Measurements from ENCODE around the gene NAP1L4. TPM values are rescaled to one million over a fixed set of nuclear protein-coding genes. Genes with fewer than 3 reads are reported as not detected.

Gene NAP1L4
- total and polyA plus RNA-seq, 7 experiments from 2014 or later, result 134 to 356 (median 292) TPM

- H3K4me1 Mint-ChIP-seq, result peaks cover 14 to 68% (median 34%) of the 10 kb centered on the region in 7 donors
- H3K27me3 ChIP-seq (ENCODE audit: control insufficient read depth in 2 of 2, insufficient read depth in 2 of 2, low read length in 2 of 2), result no peaks in the 10 kb centered on the region
- H3K36me3 Mint-ChIP-seq, result peaks cover 14 to 64% (median 33%) of the 10 kb centered on the region in 5 donors
- peak overlapping the region in 2 of 9 donors; percentile 34 to 75 for H3K27ac Mint-ChIP-seq
- H3K27me3 Mint-ChIP-seq, result no peaks in the 10 kb centered on the region
- H3K4me3 ChIP-seq (ENCODE audit: low read length), result no peak overlapping the region
- peak overlapping the region in 1 of 10 donors; percentile 52 for H3K4me3 Mint-ChIP-seq
- H3K36me3 ChIP-seq (ENCODE audit: control insufficient read depth in 2 of 3, insufficient read depth in 3 of 3, low read length in 3 of 3), result peaks cover 56 to 92% (median 59%) of the 10 kb centered on the region in 3 experiments
- H3K9me3 ChIP-seq (ENCODE audit: control insufficient read depth in 2 of 3, low read length in 3 of 3), result no peaks in the 10 kb centered on the region
- ATAC-seq (no peak), DNase-seq (no peak)
- no peak overlapping the region for H3K27ac ChIP-seq (ENCODE audit: low read depth, low read length)
- ChIA-PET CTCF (no interaction called here), POLR2A (no interaction called here)
- intact Hi-C loops (cut with micrococcal nuclease), result no loop called here
- no peaks in the 10 kb centered on the region for H3K9me3 Mint-ChIP-seq
- H3K4me1 ChIP-seq (ENCODE audit: control insufficient read depth in 2 of 2, insufficient read depth in 2 of 2, low read length in 2 of 2), result peaks cover 3 to 4% of the 10 kb centered on the region in 2 donors
Measured at GRCh38 chr11:2951231-2952110, 40.7 kb downstream of the NAP1L4 start.

GRCh38 chr11:2950825-2951224, 41.3 kb downstream of the NAP1L4 start:
- CTCF ChIA-PET, result no interaction called here

GRCh38 chr11:2949920-2950319, 42.2 kb downstream of the NAP1L4 start:
- H3K9me3 Mint-ChIP-seq, result no peaks in the 10 kb centered on the region
- intact Hi-C loops (cut with micrococcal nuclease), result loop anchor here (5.0 kb wide), 2 partner anchors 48 to 418 kb away; a partner anchor contains a TSS
- no peaks in the 10 kb centered on the region for H3K27me3 ChIP-seq (ENCODE audit: control insufficient read depth in 2 of 2, insufficient read depth in 2 of 2, low read length in 2 of 2)
- peak overlapping the region in 1 of 10 donors; percentile 20 for H3K4me3 Mint-ChIP-seq
- no peak overlapping the region for H3K27ac ChIP-seq (ENCODE audit: low read depth, low read length)
- H3K4me1 Mint-ChIP-seq, result peaks cover 26 to 74% (median 49%) of the 10 kb centered on the region in 7 donors
- peaks cover 11 to 54% (median 29%) of the 10 kb centered on the region in 5 donors for H3K36me3 Mint-ChIP-seq
- no peaks in the 10 kb centered on the region for H3K9me3 ChIP-seq (ENCODE audit: control insufficient read depth in 2 of 3, low read length in 3 of 3)
- peaks cover 45 to 77% (median 49%) of the 10 kb centered on the region in 3 experiments for H3K36me3 ChIP-seq (ENCODE audit: control insufficient read depth in 2 of 3, insufficient read depth in 3 of 3, low read length in 3 of 3)
- DNase-seq (no peak), ATAC-seq (no peak)
- H3K27ac Mint-ChIP-seq, result peak overlapping the region in 5 of 9 donors; percentile 6 to 62 (median 39)
- H3K4me1 ChIP-seq (ENCODE audit: control insufficient read depth in 2 of 2, insufficient read depth in 2 of 2, low read length in 2 of 2), result peaks cover 4 to 17% of the 10 kb centered on the region in 2 donors
- CTCF ChIA-PET, result interaction anchor here (0.6 kb wide), 1 partner anchor 81 kb away, joined by 3 read pairs; no protein-coding TSS in a partner anchor
- no peaks in the 10 kb centered on the region for H3K27me3 Mint-ChIP-seq
- POLR2A ChIA-PET, result no interaction called here
- H3K4me3 ChIP-seq (ENCODE audit: low read length), result no peak overlapping the region

More at GRCh38 chr11:2950825-2951224, 41.3 kb downstream of the NAP1L4 start:
- peaks cover 4 to 9% of the 10 kb centered on the region in 2 donors for H3K4me1 ChIP-seq (ENCODE audit: control insufficient read depth in 2 of 2, insufficient read depth in 2 of 2, low read length in 2 of 2)
- H3K4me3 Mint-ChIP-seq, result no peak overlapping the region
- H3K9me3 Mint-ChIP-seq, result no peaks in the 10 kb centered on the region
- H3K27me3 Mint-ChIP-seq, result no peaks in the 10 kb centered on the region
- H3K36me3 ChIP-seq (ENCODE audit: control insufficient read depth in 2 of 3, insufficient read depth in 3 of 3, low read length in 3 of 3), result peaks cover 50 to 86% (median 52%) of the 10 kb centered on the region in 3 experiments
- POLR2A ChIA-PET, result no interaction called here
- peaks cover 14 to 59% (median 34%) of the 10 kb centered on the region in 5 donors for H3K36me3 Mint-ChIP-seq
- H3K27me3 ChIP-seq (ENCODE audit: control insufficient read depth in 2 of 2, insufficient read depth in 2 of 2, low read length in 2 of 2), result no peaks in the 10 kb centered on the region
- H3K27ac ChIP-seq (ENCODE audit: low read depth, low read length), result no peak overlapping the region
- H3K27ac Mint-ChIP-seq, result peak overlapping the region in 1 of 9 donors; percentile 34
- DNase-seq (no peak), ATAC-seq (no peak)
- intact Hi-C loops (cut with micrococcal nuclease), result no loop called here
- H3K4me3 ChIP-seq (ENCODE audit: low read length), result no peak overlapping the region
- H3K4me1 Mint-ChIP-seq, result peaks cover 20 to 71% (median 40%) of the 10 kb centered on the region in 7 donors
- H3K9me3 ChIP-seq (ENCODE audit: control insufficient read depth in 2 of 3, low read length in 3 of 3), result no peaks in the 10 kb centered on the region

- Histone ChIP-seq H3K4me1 (ENCODE audit: control insufficient read depth in 2 of 2, insufficient read depth in 2 of 2, low read length in 2 of 2) (peaks cover 4 to 17% of the 10 kb centered on the region in 2 donors), H3K9me3 (ENCODE audit: control insufficient read depth in 2 of 3, low read length in 3 of 3) (no peaks in the 10 kb centered on the region), H3K27me3 (ENCODE audit: control insufficient read depth in 2 of 2, insufficient read depth in 2 of 2, low read length in 2 of 2) (no peaks in the 10 kb centered on the region), H3K27ac (ENCODE audit: low read depth, low read length) (no peak overlapping the region), H3K36me3 (ENCODE audit: control insufficient read depth in 2 of 3, insufficient read depth in 3 of 3, low read length in 3 of 3) (peaks cover 25 to 55% (median 36%) of the 10 kb centered on the region in 3 experiments), H3K4me3 (ENCODE audit: low read length) (no peak overlapping the region)
- H3K27ac Mint-ChIP-seq, result peak overlapping the region in 4 of 9 donors; percentile 4 to 83 (median 50)
- ChIA-PET CTCF (no interaction called here), POLR2A (interaction anchor here (0.8 kb wide), 1 partner anchor 55 kb away, joined by 3 read pairs; no protein-coding TSS in a partner anchor)
- H3K36me3 Mint-ChIP-seq, result peaks cover 11 to 43% (median 26%) of the 10 kb centered on the region in 5 donors
- DNase-seq (no peak), ATAC-seq (no peak)
- H3K27me3 Mint-ChIP-seq, result no peaks in the 10 kb centered on the region
- peak overlapping the region in 1 of 10 donors; percentile 23 for H3K4me3 Mint-ChIP-seq
- no peaks in the 10 kb centered on the region for H3K9me3 Mint-ChIP-seq
- intact Hi-C loops (cut with micrococcal nuclease), result loop anchor here (5.0 kb wide), 2 partner anchors 45 to 415 kb away; a partner anchor contains a TSS
- H3K4me1 Mint-ChIP-seq, result peaks cover 30 to 76% (median 64%) of the 10 kb centered on the region in 7 donors
Measured at GRCh38 chr11:2947744-2948143, 44.4 kb downstream of the NAP1L4 start.

- H3K27me3 ChIP-seq (ENCODE audit: control insufficient read depth in 2 of 2, insufficient read depth in 2 of 2, low read length in 2 of 2), result no peaks in the 10 kb centered on the region
- intact Hi-C loops (cut with micrococcal nuclease), result loop anchor here (2.0 to 5.0 kb wide), 3 partner anchors 43 to 414 kb away; a partner anchor contains a TSS
- H3K27ac ChIP-seq (ENCODE audit: low read depth, low read length), result peak overlapping the region; percentile 41
- H3K9me3 ChIP-seq (ENCODE audit: control insufficient read depth in 2 of 3, low read length in 3 of 3), result no peaks in the 10 kb centered on the region
- no peaks in the 10 kb centered on the region for H3K9me3 Mint-ChIP-seq
- H3K4me3 Mint-ChIP-seq, result peak overlapping the region in 9 of 10 donors; percentile 9 to 76 (median 62)
- H3K27ac Mint-ChIP-seq, result peak overlapping the region; percentile 0 to 86 (median 80)
- DNase-seq (no peak), ATAC-seq (no peak)
- no peak overlapping the region for H3K4me3 ChIP-seq (ENCODE audit: low read length)
- peaks cover 30 to 66% (median 62%) of the 10 kb centered on the region in 7 donors for H3K4me1 Mint-ChIP-seq
- H3K36me3 Mint-ChIP-seq, result peaks cover 11 to 28% (median 18%) of the 10 kb centered on the region in 5 donors
- peaks cover 6 to 36% (median 21%) of the 10 kb centered on the region in 3 experiments for H3K36me3 ChIP-seq (ENCODE audit: control insufficient read depth in 2 of 3, insufficient read depth in 3 of 3, low read length in 3 of 3)
- no peaks in the 10 kb centered on the region for H3K27me3 Mint-ChIP-seq
- peaks cover 0 to 17% of the 10 kb centered on the region in 2 donors for H3K4me1 ChIP-seq (ENCODE audit: control insufficient read depth in 2 of 2, insufficient read depth in 2 of 2, low read length in 2 of 2)
- POLR2A ChIA-PET, result interaction anchor here (0.6 to 0.9 kb wide), 2 partner anchors 12 to 591 kb away, joined by 3 to 4 read pairs; no protein-coding TSS in a partner anchor
- CTCF ChIA-PET, result interaction anchor here (0.9 to 1.3 kb wide), 2 partner anchors 15 to 58 kb away, joined by 3 read pairs; no protein-coding TSS in a partner anchor
Measured at GRCh38 chr11:2945757-2946287, 46.3 kb downstream of the NAP1L4 start.

All from naive thymus-derived CD4-positive, alpha-beta T cell (primary cell).